HG02642 (cell line): ENCODE data around the gene EPHA3.
"Not testable (repeated sequence)": the region's sequence is repeated elsewhere in the genome, so short reads cannot be mapped to it uniquely, and the experiment has no call there.

Experiments used
- ATAC-seq: cut with Tn5 transposase; IDR thresholded peaks from one replicate; pipeline ENCODE4 v1.9.1; 2021; ENCODE audit warnings: mild to moderate bottlenecking; ENCODE audit not compliant: unreplicated experiment, poor library complexity

The EPHA3 gene

GRCh38 chr3:89344076-89344475, 236.7 kb downstream of the EPHA3 start:
- no peak for ATAC-seq

- not testable (repeated sequence) for ATAC-seq
Measured at GRCh38 chr3:89350935-89351334, 243.5 kb downstream of the EPHA3 start.

GRCh38 chr3:89353465-89353864, 246.0 kb downstream of the EPHA3 start:
- no peak for ATAC-seq

GRCh38 chr3:89358281-89358680, 250.9 kb downstream of the EPHA3 start:
- ATAC-seq = no peak

- no peak for ATAC-seq
Measured at GRCh38 chr3:89360156-89360555, 252.7 kb downstream of the EPHA3 start.

- ATAC-seq = no peak
Measured at GRCh38 chr3:89362496-89362895, 255.1 kb downstream of the EPHA3 start.

GRCh38 chr3:89363171-89363570, 255.8 kb downstream of the EPHA3 start:
- ATAC-seq = no peak

GRCh38 chr3:89364314-89364713, 256.9 kb downstream of the EPHA3 start:
- no peak for ATAC-seq

- ATAC-seq = no peak
Measured at GRCh38 chr3:89367166-89367565, 259.7 kb downstream of the EPHA3 start.

GRCh38 chr3:89368846-89369245, 261.4 kb downstream of the EPHA3 start:
- ATAC-seq = no peak

GRCh38 chr3:89372456-89372855, 265.0 kb downstream of the EPHA3 start:
- no peak for ATAC-seq

GRCh38 chr3:89373434-89373833, 266.0 kb downstream of the EPHA3 start:
- ATAC-seq = no peak

- ATAC-seq = no peak
Measured at GRCh38 chr3:89375451-89375850, 268.0 kb downstream of the EPHA3 start.

- ATAC-seq = no peak
Measured at GRCh38 chr3:89380016-89380415, 272.6 kb downstream of the EPHA3 start.

- no peak for ATAC-seq
Measured at GRCh38 chr3:89392991-89393390, 285.6 kb downstream of the EPHA3 start.

GRCh38 chr3:89395456-89395855, 288.0 kb downstream of the EPHA3 start:
- ATAC-seq = no peak

GRCh38 chr3:89395996-89396395, 288.6 kb downstream of the EPHA3 start:
- no peak for ATAC-seq

- no peak for ATAC-seq
Measured at GRCh38 chr3:89402051-89402450, 294.6 kb downstream of the EPHA3 start.

GRCh38 chr3:89405176-89405575, 297.8 kb downstream of the EPHA3 start:
- ATAC-seq = no peak

- no peak for ATAC-seq
Measured at GRCh38 chr3:89405593-89405992, 298.2 kb downstream of the EPHA3 start.

- no peak for ATAC-seq
Measured at GRCh38 chr3:89411201-89411600, 303.8 kb downstream of the EPHA3 start.

GRCh38 chr3:89414270-89414669, 306.8 kb downstream of the EPHA3 start:
- ATAC-seq = no peak

- ATAC-seq = no peak
Measured at GRCh38 chr3:89419647-89420241, 312.3 kb downstream of the EPHA3 start.
